ENCODE results near the gene UGT1A4.

Gene UGT1A4

DNA sequence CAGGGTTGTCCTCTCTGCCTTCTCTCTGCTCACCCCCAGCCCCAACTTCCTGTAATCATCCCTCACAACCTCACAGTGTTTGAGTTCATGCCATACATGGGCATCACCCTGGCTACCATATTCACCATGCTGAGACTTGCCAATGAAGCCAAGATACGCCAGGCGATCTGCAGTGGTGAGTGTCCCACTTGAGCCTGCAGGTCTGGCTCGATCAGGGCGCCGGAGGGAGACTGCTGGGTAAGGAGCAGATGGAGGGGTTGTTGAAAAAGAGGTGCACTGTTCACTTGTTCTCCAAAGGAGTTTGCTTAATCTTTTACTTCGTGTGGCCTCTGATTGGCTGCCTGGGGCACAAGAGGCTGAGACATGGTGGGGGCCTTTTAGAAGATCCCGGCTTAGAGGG, 74.2 kb downstream of the UGT1A4 start:
- FAIRE-seq: no peak

DNA sequence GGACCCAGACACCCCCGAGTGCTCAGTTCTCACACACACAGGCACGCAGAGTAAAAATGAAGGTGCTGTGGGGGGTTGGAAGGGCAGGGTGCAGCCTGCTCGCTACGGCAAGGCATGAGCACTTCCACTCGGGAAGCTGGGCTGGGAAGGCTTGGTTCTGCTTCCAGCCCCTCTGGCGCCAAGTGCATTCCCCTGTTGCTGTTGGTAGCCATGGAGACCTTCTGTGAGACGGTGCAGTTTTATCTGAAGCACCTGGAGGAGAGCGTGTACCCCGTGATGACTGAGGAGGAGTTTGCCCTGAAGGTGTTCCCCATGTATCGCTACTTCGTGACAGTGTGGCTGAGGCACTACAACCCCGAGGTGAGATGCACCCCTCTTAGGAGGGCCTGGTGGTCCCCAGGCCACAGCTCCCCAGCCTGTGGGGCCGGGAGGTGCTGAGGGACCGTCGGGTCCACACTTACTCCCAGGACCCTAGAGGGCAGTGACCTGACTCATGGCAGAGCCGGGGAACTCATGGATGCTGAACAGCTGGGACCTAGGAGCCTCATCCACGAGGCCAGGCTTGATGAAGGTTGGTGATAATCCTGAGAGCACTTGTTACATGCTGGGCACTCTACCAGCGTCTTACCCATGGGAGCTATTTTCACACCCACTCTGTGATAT, 75.1 kb downstream of the UGT1A4 start:
- no peak for FAIRE-seq

DNA sequence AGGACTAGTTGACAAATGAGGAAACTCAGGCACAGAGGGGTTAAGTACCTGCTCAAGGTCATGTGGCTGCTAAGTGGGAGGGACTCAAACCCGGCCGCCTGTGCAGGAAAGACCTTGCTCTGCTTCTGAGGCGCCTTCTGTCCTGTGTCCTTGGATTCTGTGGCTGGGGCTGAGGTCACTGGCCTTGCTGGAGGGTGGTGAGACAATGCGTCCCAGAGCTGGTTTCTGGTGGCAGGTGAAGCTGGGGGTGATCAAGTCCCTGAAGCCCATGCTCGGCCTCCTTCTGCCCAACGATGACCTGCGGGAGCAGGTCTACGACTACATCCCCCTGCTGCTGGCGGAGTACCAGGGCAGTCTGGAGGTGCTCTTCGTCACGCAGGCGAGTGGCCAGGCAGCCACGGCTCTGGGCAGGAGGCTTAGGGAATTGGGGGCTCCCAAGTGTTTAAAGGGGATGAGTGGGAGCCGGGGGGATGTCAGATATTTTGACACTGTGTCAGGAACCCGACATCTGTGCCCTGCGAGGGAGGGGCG, 75.7 kb downstream of the UGT1A4 start:
- no peak for FAIRE-seq

DNA sequence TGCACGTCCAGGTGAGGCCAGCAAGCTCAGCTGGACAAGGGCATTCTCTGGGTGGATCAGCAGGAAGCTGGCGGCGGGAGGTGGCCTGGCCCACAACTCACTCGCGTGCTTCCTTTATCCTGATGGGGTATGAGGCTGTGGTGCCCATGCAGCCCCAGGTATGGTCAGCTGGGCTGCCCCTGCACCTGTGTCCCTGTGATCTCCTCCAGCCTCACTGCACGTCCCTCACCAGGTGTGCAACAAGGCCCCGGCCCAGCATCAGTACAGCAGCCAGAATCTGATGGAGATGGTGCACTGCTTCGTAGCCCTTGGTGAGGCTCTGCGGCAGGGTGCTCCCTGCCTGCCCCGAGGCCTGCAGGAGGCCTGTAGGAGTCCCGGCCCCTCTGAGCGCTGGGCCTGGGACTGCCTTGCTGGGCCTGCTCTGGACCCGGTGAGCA, 77.2 kb downstream of the UGT1A4 start:
- no peak for FAIRE-seq

DNA sequence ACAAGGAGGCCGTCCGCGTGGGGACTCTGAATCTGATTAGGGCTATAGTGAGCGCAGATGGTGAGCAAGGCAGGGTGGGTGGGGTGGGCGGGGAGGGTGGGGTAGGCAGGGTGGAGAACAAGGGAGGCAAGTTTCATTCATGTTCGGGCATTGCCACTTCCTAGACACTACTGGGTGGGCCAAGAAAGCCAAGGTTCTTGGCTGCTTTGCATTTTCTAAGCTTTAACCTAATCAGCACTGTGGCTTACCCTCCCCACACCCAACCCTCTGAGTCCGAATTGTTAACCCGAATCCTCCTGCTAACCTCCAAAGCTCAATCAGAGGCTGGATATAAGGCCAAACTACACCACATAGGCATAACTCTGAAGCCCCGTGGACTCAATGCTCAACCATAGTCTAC, 77.7 kb downstream of the UGT1A4 start:
- no peak for FAIRE-seq

DNA sequence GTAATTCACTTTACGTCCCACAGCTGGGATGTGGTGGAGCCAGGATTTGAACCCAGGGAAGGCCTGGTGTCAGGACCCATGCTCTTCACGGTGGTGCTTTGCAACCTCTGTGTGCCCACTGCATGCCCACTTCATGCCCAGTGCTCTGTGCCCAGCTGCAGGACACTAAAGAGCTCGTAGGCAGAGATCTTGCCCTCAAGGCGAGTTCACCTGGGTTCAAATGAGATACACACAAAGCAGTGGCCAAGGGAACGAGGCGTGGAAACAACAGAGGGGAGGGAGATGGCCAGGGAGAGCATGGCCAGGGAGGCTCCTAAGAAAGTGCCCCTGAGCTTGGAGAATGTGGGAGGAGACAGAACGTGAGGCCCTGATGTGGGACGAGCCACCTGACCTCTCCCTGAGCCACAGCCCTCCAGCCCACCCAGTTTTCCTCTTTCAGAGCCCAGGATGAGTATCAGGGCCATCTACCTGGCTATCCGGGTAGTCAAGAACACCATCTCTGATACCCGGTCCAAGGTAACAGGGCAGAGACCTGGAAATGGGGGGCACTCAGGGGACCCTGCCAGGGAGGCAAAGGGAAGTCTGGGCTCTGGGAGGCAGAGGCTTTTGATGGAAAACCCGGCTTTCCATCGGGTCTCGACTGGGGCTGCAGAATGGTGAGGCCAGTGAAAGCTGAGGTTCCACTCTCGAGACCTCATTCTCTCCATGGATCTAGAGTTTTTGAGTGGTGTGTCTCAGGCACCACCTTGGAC, 80.0 kb downstream of the UGT1A4 start:
- FAIRE-seq: no peak

DNA sequence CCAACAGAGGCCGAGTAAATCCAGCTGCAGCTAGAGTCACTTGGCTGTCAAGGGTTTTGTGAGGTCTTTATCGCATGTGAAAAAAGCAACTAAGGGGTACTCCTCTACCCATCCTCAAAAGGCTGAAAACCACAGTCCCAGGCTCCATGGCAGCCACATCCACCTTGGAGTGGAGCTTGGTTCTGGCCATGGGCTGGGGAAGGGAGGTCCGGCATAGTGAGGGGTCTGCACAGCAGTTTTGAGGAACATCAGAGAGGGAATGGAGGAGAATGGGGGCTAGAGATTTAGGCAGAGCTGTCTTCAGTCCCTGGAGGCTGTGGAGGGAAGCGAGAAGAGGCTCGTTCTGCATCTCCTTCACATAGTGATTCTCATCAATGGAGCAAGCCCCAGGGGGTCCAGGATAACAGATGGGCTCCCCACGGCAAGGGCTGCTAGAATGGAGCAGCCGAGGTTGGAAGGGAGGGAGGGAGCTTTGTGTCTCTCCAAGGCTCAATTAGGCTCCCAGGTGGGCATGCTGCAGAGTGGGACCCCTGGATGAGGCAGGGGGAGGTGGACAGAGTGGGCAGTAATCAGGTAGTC, 80.6 kb downstream of the UGT1A4 start:
- FAIRE-seq: no peak

DNA sequence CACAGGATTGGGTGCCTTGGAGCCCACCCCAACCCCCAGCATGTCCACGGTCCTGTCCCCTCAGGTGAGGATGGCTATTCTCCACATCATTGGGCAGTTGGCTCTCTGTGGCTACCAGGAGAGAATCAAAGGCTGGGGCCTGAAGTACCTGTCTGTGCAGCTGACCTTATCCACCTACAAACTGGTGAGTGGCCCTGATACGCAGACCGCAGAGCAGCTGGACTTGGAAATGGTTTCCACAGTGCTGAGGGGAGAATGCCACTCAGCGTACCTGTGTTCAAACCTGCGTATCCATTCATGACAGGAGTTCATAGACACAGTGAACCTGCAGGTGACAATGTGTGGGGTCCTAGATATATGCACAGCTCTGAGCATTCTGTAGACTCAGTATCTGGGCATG, 81.2 kb downstream of the UGT1A4 start:
- no peak for FAIRE-seq

DNA sequence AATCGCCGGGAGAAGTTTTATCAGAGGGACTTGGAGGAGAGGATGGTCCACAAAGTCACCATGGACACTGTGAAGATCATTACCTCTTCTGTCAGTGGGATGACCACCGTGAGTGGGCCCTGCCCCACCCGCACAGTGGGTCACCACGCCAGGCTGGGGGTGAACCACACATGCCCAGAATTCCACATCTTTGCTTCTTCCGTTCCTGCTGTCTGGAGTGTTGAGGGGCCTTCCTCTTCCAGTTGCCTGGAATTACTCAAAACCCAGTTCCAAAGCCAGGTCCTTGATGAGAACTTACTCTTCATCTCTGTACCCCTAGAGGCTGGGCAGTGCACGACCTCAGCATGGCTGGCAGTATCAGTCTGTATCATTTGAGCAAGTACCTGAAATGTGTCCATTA, 81.7 kb downstream of the UGT1A4 start:
- no peak for FAIRE-seq

DNA sequence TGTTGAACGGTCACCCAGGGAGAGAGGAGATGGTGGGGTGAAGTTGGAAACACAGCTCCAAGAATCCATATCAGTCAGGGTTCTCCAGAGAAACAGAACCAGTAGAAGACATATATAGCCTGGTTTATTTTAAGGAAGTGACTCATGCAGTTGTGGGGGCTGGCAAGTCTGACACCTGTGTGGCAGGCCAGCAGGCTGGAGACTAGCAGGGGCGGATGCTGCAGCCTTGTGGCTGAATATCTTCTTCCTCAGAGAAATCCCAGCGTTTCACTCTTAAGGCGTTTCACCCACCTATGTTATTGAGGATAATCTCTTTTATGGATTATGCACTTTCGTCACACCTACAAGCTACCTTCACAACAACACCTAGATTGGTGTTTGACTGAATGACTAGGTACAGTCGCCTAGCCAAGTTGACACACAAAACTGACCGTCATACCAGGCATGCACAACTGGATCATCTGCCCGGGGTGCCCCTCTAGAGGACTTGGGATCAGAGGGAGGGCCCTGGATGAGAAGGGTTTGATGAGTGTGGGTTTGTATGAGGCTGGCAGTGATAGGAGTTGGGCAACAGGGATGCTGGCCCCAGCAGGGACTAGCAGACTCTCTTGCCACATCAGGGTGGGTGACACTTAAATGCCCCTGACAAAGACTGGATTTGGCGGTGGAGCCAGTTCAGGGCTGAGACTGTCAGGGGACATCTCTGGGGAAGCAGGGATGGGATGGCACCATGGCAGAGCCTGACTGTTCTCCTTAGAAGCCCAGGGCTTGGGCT, 83.0 kb downstream of the UGT1A4 start:
- no peak for FAIRE-seq

DNA sequence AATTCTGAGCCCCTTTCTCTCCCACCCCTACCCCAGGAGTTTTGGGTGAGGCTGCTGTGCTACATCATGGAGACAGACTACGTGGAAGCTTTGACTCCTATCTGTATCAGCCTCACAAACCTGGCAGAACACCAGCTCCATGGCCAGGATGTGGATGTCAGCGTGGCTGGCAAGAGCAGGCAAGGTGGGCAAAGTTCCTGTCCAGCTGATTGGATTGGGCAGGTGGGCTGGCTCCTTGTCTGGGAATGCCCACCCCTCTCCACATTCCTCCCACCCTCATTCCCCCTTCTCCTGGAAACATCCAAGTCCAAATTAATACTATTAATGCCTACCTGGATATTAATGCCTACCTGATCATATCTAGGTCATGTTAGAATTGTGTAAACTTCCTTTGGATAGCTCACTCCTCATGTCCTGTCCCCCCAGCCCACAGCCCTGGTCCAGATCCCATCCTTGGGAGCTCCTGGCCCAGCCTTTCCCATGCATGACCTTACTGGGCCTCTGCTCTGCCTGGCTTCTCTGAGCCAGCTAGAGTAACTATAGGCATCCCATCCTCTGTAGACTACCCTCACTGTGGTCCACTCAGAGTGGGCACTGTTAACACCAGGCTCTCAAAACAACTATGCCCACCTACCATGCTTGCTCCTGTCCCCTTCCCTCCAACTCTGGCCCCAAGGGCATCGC, 83.7 kb downstream of the UGT1A4 start:
- FAIRE-seq: no peak

DNA sequence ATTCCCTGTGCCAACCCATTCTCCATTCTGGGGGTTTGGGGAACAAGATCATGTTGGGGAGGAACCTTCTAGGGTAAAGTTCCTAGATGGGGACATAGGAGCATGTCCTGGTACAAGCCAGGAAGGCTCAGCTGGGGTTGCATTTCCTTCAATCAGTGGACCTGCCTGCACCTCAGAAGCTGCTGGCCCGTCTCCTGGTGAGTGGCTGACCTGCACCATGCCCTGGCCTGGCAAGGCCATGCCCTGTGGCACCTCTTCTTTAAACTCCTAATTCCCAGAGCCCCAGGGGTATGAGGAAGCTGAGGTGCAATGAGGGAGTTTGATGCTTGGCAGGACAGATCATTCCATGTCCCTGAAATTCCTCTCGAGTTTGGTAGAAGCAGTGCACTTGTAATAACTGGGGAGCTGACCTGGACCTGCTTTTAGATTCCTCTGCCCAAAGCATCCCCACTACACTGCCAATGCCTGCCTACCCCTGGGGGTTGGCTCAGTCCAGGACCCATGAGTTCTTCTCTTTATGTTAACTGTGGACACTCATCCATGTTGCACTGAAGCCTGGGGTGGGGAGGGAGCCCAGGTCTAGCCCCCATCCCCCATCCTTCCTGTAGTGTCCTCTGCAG, 84.9 kb downstream of the UGT1A4 start:
- FAIRE-seq: no peak

DNA sequence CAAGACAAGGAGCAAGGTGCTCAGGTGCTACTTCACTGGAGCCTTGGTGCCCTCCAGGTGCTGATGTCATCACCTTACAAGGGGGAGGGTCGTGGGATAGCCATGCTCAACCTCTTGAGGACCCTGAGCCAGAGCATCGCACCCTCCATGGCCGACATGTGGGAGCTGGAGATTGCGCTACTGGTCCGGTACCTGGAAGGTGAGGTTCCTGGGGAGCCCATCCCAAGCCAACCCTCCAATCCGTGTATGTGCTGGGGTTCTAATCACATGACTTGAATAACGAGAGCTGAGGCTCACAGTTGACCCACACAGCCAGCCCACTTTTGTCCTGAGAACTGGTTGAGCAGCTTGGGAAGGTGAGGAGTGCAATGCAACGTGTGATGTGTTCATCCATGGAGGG, 85.5 kb downstream of the UGT1A4 start:
- no peak for FAIRE-seq

DNA sequence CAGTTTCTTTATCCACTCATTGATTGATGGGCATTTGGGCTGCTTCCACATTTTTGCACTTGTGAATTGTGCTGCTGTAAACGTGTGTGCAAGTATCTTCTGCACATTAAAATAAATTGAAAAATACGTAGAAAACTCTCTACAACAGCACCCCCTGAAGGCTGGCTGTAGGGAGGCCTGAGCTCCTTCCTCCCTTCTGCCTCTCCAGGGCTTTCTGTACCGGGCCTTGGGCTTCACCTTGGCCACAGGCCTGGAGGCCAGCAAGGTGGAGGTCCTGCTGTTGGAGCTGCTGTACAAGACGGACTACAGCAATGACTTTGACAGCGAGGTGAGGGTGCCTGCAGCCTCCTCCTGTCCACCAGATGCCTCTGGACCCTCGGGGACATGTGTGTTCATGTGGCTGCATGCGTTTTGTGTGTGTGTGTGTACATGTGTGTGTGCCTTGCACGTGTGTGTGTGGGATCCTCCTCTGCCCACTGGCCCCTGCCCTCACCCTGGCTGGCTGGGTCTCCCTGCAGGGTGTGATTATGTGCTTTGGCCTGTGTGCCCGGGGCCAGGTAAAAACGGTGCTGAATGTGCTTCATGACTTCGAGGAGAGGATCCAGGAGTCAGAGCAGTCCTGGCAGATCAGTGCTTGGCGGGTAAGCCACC, 88.8 kb downstream of the UGT1A4 start:
- no peak for FAIRE-seq

DNA sequence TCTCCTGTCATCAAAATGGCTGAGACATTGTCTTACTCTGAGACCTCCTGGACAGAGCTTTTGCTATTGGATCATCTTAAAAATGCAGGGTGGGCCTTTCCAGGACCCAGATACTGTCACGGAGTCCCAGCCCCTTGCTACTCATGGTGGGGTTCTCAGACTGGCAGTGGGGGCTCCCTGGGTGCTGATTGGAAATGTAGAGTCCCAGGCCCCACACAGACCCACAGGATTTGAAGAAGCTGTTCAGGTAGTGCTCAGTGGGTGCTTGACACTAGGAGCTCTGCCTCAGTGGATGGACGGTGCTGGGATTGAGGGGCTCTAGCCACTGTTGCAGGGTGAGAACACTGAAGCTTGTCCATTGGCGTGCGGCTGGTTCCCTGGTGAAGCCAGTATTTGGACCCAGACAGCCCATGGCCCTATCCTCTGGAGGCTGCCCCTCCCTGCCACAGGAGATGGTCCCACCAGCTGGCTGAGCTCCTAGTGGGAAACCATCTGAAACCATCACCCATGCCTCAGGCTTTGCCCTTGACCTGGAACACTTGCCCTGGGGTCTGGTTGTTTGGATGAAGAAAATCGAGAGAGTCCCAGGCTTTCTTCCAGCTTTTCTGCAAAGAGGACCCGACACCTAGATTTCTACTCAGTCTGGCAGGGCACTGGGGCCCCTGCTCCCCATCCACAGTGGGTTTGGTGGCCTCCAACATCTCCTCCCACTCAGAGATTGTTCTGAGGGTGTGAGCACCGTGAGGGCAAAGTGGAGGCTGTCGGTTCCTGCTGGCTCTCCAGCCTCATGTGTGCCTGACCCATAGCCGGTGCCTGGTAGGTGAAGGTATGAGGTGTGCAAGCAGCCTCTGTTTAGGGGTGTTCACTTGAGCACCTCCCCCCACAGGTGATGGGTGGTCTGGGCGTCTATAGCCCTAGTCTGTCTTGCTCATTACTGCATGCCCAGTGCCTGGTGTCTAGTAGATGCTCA, 89.7 kb downstream of the UGT1A4 start:
- no peak for FAIRE-seq

DNA sequence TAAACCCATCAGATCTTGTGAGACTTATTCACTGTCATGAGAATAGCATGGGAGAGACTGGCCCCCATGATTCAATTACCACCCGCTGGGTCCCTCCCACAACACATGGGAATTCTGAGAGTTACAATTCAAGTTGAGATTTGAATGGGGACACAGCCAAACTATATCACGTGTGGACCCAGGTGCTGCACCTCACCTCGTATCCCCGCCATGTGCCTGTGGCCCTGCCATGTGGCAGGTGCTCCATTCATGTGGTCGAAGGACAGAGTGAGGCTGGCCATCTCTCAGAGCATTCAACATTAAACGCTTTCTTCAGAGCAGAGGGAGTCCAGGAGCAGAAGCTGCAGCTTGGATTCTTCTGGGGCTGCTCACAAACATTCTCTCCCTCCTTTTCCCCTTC, 91.8 kb downstream of the UGT1A4 start:
- FAIRE-seq: no peak

DNA sequence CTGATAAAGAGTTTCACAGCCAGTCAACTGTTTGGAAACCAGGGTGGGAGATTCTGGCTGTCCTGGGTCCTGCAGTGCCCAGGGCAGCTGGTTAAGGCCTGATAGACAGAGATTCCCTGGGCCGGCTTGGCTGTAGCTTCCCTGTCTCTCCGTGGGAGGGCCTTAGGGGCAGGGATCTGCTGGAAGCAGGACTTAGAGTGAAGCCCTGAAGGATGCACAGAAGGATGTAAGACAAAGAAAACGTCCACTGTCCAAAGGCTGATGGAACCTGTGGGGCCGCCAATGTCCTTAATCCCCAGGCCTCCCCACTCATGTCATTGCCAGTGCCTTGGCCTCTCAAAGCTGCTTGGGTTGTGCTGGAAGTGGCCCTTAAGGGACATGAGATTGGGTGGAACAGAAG, 92.6 kb downstream of the UGT1A4 start:
- FAIRE-seq: no peak

DNA sequence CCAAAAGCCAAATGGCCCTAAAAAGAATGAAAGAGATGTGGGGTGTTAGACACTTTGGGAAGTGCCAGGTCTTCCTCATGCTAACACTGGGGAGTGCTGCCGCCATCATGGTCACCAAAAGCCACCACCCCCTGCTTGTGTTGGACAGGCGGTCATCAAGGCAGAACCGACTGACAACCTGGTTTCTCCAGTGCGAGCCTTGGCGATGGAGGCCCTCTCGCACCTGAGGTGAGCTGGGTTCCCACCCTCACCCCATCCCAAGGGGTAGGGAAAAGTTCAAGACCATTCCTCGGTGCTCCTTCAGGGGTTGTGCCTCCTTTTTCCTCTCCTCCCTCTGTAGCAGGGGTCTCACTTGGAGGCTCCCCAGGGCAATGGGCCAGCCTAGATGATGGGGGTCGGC, 93.2 kb downstream of the UGT1A4 start:
- no peak for FAIRE-seq

DNA sequence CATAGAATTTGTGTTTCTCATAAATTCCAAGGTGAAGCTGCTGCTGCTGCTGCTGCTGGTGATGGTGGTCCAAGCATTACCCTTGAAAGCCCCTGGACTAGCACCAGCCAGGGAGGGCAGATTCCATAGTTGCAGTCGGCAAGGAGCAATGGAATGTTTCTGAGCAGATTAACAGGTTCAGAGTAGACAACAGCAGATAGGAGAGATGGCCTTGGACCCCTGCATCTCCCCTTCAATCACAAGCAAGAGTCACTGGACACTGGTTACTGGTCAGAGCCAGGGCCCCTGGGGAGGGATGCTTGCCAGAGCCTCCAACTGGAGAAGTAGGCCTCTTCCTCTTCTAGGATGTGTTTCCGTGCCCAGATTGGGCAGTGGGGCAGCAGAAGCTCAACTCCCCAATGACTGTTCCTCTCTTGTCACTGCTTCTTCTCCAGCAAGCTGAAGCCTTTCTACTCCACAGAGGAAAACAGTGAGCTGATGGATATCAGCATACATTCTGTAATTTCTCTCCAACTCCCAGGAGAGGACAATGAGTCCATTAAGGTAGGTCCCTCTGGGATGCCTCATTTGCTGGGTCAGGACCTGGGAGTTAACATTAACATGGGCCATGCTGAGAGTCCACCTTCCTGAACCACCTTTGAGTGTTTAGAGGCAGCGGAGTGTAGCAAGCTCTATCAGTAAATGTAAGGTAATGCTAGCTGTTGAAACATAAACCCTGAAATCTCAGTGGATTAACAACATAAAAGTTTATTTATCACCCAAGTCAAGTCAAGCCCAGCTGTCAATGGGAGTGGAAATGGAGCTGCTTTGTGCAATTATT, 94.9 kb downstream of the UGT1A4 start:
- no peak for FAIRE-seq
